GM23338 (cell line): Measurements from ENCODE around the gene SLC2A11. TPM values are rescaled to one million over a fixed set of nuclear protein-coding genes. Genes with fewer than 3 reads are reported as not detected.

Experiments used
- ATAC-seq: fragments of 200-7000 bp; cut with Tn5 transposase; 3 replicates; pipeline ENCODE4 v1.9.1; 2020
- DNase-seq: peaks from one replicate; pipeline ENCODE4 v3.0.0-alpha.2; 2015; ENCODE audit warnings: low spot score
- H2AFZ ChIP-seq: fragments of 200-600 bp; sonication (generic); 2 replicates; pipeline ENCODE4 v1.8.0; 2016; ENCODE audit warnings: antibody characterized with exemption, mild to moderate bottlenecking, moderate library complexity
- H3F3A ChIP-seq: fragments of 200-600 bp; sonication (generic); replicated peaks from 2 replicates; pipeline ENCODE4 v1.8.0; 2017; ENCODE audit warnings: antibody characterized with exemption, mixed run types, low read depth
- H3K27ac ChIP-seq: fragments of 200-600 bp; sonication (generic); 2 replicates; pipeline ENCODE4 v1.6.1; 2016; ENCODE audit warnings: low read depth
- H3K27me3 ChIP-seq: fragments of 200-600 bp; sonication (generic); 2 replicates; pipeline ENCODE4 v1.8.0; 2016; ENCODE audit warnings: mild to moderate bottlenecking, mixed run types, moderate library complexity; ENCODE audit not compliant: insufficient read depth
- H3K36me3 ChIP-seq: fragments of 200-600 bp; sonication (generic); 2 replicates; pipeline ENCODE4 v1.8.0; 2016; ENCODE audit warnings: mild to moderate bottlenecking; ENCODE audit not compliant: insufficient read depth
- H3K4me1 ChIP-seq: fragments of 200-600 bp; sonication (generic); 2 replicates; pipeline ENCODE4 v1.8.0; 2016; ENCODE audit warnings: mild to moderate bottlenecking, moderate library complexity; ENCODE audit not compliant: insufficient read depth
- H3K4me2 ChIP-seq: fragments of 200-600 bp; sonication (generic); 2 replicates; pipeline ENCODE4 v1.7.1; 2017; ENCODE audit warnings: mixed run types
- H3K4me3 ChIP-seq: fragments of 200-600 bp; sonication (generic); 2 replicates; pipeline ENCODE4 v1.6.1; 2016; ENCODE audit warnings: mixed run types
- H3K79me2 ChIP-seq: fragments of 200-600 bp; sonication (generic); replicated peaks from 2 replicates; pipeline ENCODE4 v1.8.0; 2017; ENCODE audit warnings: mild to moderate bottlenecking; ENCODE audit not compliant: insufficient read depth
- H3K9me2 ChIP-seq: fragments of 200-600 bp; sonication (generic); 2 replicates; pipeline ENCODE4 v1.8.0; 2017; ENCODE audit not compliant: insufficient read depth
- H4K20me1 ChIP-seq: fragments of 200-600 bp; sonication (generic); replicated peaks from 2 replicates; pipeline ENCODE4 v1.8.0; 2017; ENCODE audit warnings: mild to moderate bottlenecking; ENCODE audit not compliant: insufficient read depth
- H3K27ac Mint-ChIP-seq: 2 replicates; pipeline ENCODE4 v1.8.0; 2020; ENCODE audit warnings: inconsistent platforms, mild to moderate bottlenecking, moderate library complexity, mixed read lengths
- H3K27me3 Mint-ChIP-seq: 3 replicates; pipeline ENCODE4 v1.8.0; 2022; ENCODE audit warnings: low read depth, mild to moderate bottlenecking, moderate library complexity, mixed read lengths, inconsistent platforms; ENCODE audit not compliant: insufficient read depth, poor library complexity
- H3K36me3 Mint-ChIP-seq: 3 replicates; pipeline ENCODE4 v1.8.0; 2021; ENCODE audit warnings: low read depth, mild to moderate bottlenecking, inconsistent platforms, moderate library complexity, mixed read lengths
- H3K4me1 Mint-ChIP-seq: 3 replicates; pipeline ENCODE4 v1.8.0; 2020; ENCODE audit warnings: mild to moderate bottlenecking, inconsistent platforms, mixed read lengths
- H3K4me3 Mint-ChIP-seq: 3 replicates; pipeline ENCODE4 v1.8.0; 2021; ENCODE audit warnings: moderate library complexity, mild to moderate bottlenecking, inconsistent platforms, mixed read lengths
- H3K9me3 Mint-ChIP-seq: 3 replicates; pipeline ENCODE4 v1.8.0; 2020; ENCODE audit warnings: moderate library complexity, mild to moderate bottlenecking, inconsistent platforms, mixed read lengths
- CREB1 ChIP-seq: fragments of 250-450 bp; sonication (Bioruptor Pico); IDR thresholded peaks from 2 replicates; pipeline ENCODE4 v1.5.0; 2020; ENCODE audit warnings: low read depth, mild to moderate bottlenecking, moderate library complexity
- CTCF ChIP-seq, 2 experiments: fragments of 200-600 bp in 1 of 2; sonication (generic) in 1 of 2; conservative IDR thresholded peaks; 2 replicates each; pipeline versions ENCODE4 v1.5.1 to v1.6.1; 2016 to 2017; ENCODE audit warnings: antibody characterized with exemption in 2 of 2, low read depth in 2 of 2, mild to moderate bottlenecking in 2 of 2, moderate library complexity in 1 of 2
- ETS1 ChIP-seq: IDR thresholded peaks from 2 replicates; pipeline ENCODE4 v1.6.1; 2016; ENCODE audit warnings: antibody characterized with exemption
- EZH2 ChIP-seq: fragments of 200-600 bp; sonication (generic); IDR thresholded peaks from one replicate; pipeline ENCODE4 v1.8.0; 2017; ENCODE audit warnings: antibody characterized with exemption, mild to moderate bottlenecking, low read depth; ENCODE audit not compliant: unreplicated experiment
- EZH2phosphoT487 ChIP-seq: fragments of 200-600 bp; sonication (generic); IDR thresholded peaks from one replicate; pipeline ENCODE4 v1.8.1; 2018; ENCODE audit warnings: antibody characterized with exemption; ENCODE audit not compliant: unreplicated experiment
- JUNB ChIP-seq: IDR thresholded peaks from one replicate; pipeline ENCODE4 v1.6.1; 2016; ENCODE audit warnings: antibody characterized with exemption; ENCODE audit not compliant: unreplicated experiment
- NANOG ChIP-seq: IDR thresholded peaks from 2 replicates; pipeline ENCODE4 v1.6.1; 2016; ENCODE audit warnings: antibody characterized with exemption, borderline replicate concordance
- POLR2AphosphoS5 ChIP-seq: IDR thresholded peaks from 2 replicates; pipeline ENCODE4 v1.6.1; 2016; ENCODE audit warnings: antibody characterized with exemption, low read depth
- REST ChIP-seq: IDR thresholded peaks from one replicate; pipeline ENCODE4 v1.6.1; 2018; ENCODE audit warnings: antibody characterized with exemption; ENCODE audit not compliant: unreplicated experiment
- STAT1 ChIP-seq: IDR thresholded peaks from one replicate; pipeline ENCODE4 v1.6.1; 2016; ENCODE audit warnings: antibody characterized with exemption; ENCODE audit not compliant: unreplicated experiment
- ZNF114 ChIP-seq: fragments of 250-450 bp; sonication (Bioruptor Pico); IDR thresholded peaks from 2 replicates; pipeline ENCODE4 v1.5.0; 2020; ENCODE audit warnings: mild to moderate bottlenecking, moderate library complexity
- ZNF331 ChIP-seq: fragments of 250-450 bp; sonication (Bioruptor Pico); IDR thresholded peaks from 2 replicates; pipeline ENCODE4 v1.5.0; 2020; ENCODE audit warnings: low read depth, mild to moderate bottlenecking, moderate library complexity
- ZNF462 ChIP-seq: fragments of 250-450 bp; sonication (Bioruptor Pico); IDR thresholded peaks from 2 replicates; pipeline ENCODE4 v1.5.0; 2020; ENCODE audit warnings: mild to moderate bottlenecking, moderate library complexity
- polyA plus RNA-seq: library from polyadenylated mRNA; unstranded; fragments of >200 nt; fragmentation: Nextera tagmentation; extraction: Ambion mirVana; gene quantifications from 2 replicates; pipeline ENCODE4 v1.2.1, GENCODE V29; 2016
- total RNA-seq: library from RNA; depleted of rRNA; stranded (reverse); fragments of >200 nt; shearing (Covaris generic); gene quantifications from 2 replicates; pipeline ENCODE4 v1.2.3, GENCODE V29; 2014

Gene SLC2A11
- total and polyA plus RNA-seq, 2 experiments from 2014 or later = 7.1 to 21.8 TPM

GRCh38 chr22:23833911-23834317 lies 23.8 kb upstream of the SLC2A11 start:
- Mint-ChIP-seq H3K4me3 (no peak overlapping the region), H3K36me3 (peaks cover 30% of the 10 kb centered on the region), H3K27me3 (peaks cover 15% of the 10 kb centered on the region), H3K4me1 (peaks cover 11% of the 10 kb centered on the region), H3K9me3 (peaks cover under 1% of the 10 kb centered on the region; the same call in 2 of the 3 replicates), H3K27ac (no peak overlapping the region)
- Histone ChIP-seq H4K20me1 (peaks cover 8% of the 10 kb centered on the region; the same call in 1 of the 2 replicates), H3K36me3 (no peaks in the 10 kb centered on the region), H3K4me2 (no peak overlapping the region), H2AFZ (no peak overlapping the region), H3K79me2 (no peaks in the 10 kb centered on the region), H3K4me3 (no peak overlapping the region), H3K27ac (no peak overlapping the region), H3K9me2 (no peaks in the 10 kb centered on the region), H3F3A (peaks cover 6% of the 10 kb centered on the region; the same call in 1 of the 2 replicates), H3K4me1 (peaks cover 6% of the 10 kb centered on the region; the same call in 1 of the 2 replicates), H3K27me3 (no peaks in the 10 kb centered on the region)
- DNase-seq (no peak), ATAC-seq (no peak)
- TF ChIP-seq NANOG (no peak), EZH2 (no peak), ETS1 (no peak), ZNF331 (CRISPR knock-in tag) (no peak), ZNF114 (no peak), STAT1 (no peak), ZNF462 (CRISPR knock-in tag) (no peak), CTCF (conservative IDR thresholded peaks at IDR 0.05; ENCODE audit: low read depth in 2 of 2) (no peak), JUNB (no peak), POLR2AphosphoS5 (no peak), REST (no peak), EZH2phosphoT487 (no peak), CREB1 (CRISPR knock-in tag) (no peak)
